Right lobe of liver (tissue), 6 donors: ENCODE data around the gene ZNF12. TPM values are rescaled to one million over a fixed set of nuclear protein-coding genes. Genes with fewer than 3 reads are reported as not detected.

Experiments used
- ATAC-seq, 4 donors: fragments of 200-7000 bp; cut with Tn5 transposase; one replicate each; pipeline ENCODE4 v1.9.1; 2020; ENCODE audit warnings: mild to moderate bottlenecking in 4 of 4, moderate library complexity in 4 of 4
- DNase-seq, 3 donors: peaks; one replicate each; pipeline ENCODE4 v3.0.0-alpha.2; 2020
- H3K27ac ChIP-seq, 3 donors: fragments of 200-600 bp; one replicate each; pipeline ENCODE4 v1.8.0; 2022
- H3K27me3 ChIP-seq, 2 donors: fragments of 200-600 bp; one replicate each; pipeline ENCODE4 v1.8.0; 2022
- H3K36me3 ChIP-seq, 4 donors: fragments of 200-600 bp; sonication (generic) in 1 of 4; one replicate each; pipeline versions ENCODE4 v1.5.1 to v1.8.0; 2017 to 2022; ENCODE audit warnings: control low read depth in 1 of 4
- H3K4me1 ChIP-seq, 4 donors: fragments of 200-600 bp; sonication (generic) in 1 of 4; one replicate each; pipeline versions ENCODE4 v1.5.1 to v1.8.0; 2017 to 2022; ENCODE audit warnings: control low read depth in 1 of 4
- H3K4me3 ChIP-seq, 3 donors: fragments of 200-600 bp; one replicate each; pipeline ENCODE4 v1.8.0; 2022
- H3K9me3 ChIP-seq, 4 donors: fragments of 200-600 bp; sonication (generic) in 1 of 4; one replicate each; pipeline versions ENCODE4 v1.5.1 to v1.8.0; 2017 to 2022; ENCODE audit warnings: control low read depth in 1 of 4
- POLR2A ChIP-seq: fragments of 450-650 bp; IDR thresholded peaks from one replicate; pipeline ENCODE4 v1.6.1; 2017; ENCODE audit warnings: antibody characterized with exemption, mild to moderate bottlenecking
- WGBS: methylation state at CpG from one replicate; pipeline ENCODE4 v1.1.6; 2018; ENCODE audit warnings: low coverage, low lambda C conversion rate; ENCODE audit not compliant: insufficient coverage; ENCODE audit errors: missing lambda C conversion rate; 5-methylcytosine and 5-hydroxymethylcytosine counted together
- intact Hi-C, 2 donors: fragments of 100-400 bp; cut with DNase I; formaldehyde crosslinking; loops; one replicate each; pipeline versions ENCODE4 v1.11.2 to v1.14.1; 2022
- total RNA-seq, 6 experiments: library from RNA; depleted of rRNA in 2 of 6; stranded (reverse); fragments of >200 nt in 2 of 6; fragmentation: NEBNext Ultra II Directional in 3 of 6; extraction: Animal tissue kit (Norgen Biotek cat#: 25700) in 3 of 6; gene quantifications; one replicate each; pipeline versions ENCODE4 v1.1.0 to v1.2.4, GENCODE V29; 2016 to 2023
- TF ChIP-seq, protein P1 (sequence below), 4 donors: fragments of 200-600 bp in 3 of 4; fragments of 450-650 bp in 1 of 4; IDR thresholded peaks; one replicate each; pipeline versions ENCODE4 v1.5.1 to v1.8.0; 2016 to 2022; ENCODE audit warnings: antibody characterized with exemption in 4 of 4, mild to moderate bottlenecking in 2 of 4
- donor health status: DM: no; HTN: yes; CAD: no.
- donor health status: DM: no; HTN: no; CAD: no.
- donor health status: DM: no; HTN: no; CAD: no.
- donor health status: DM: no; HTN: yes; CAD: no.
- donor health status: DM: no; HTN: yes; CAD: no.

The ZNF12 gene
- total RNA-seq, 6 experiments from 2014 or later = 5.4 to 11.1 (median 10.5) TPM

DNA sequence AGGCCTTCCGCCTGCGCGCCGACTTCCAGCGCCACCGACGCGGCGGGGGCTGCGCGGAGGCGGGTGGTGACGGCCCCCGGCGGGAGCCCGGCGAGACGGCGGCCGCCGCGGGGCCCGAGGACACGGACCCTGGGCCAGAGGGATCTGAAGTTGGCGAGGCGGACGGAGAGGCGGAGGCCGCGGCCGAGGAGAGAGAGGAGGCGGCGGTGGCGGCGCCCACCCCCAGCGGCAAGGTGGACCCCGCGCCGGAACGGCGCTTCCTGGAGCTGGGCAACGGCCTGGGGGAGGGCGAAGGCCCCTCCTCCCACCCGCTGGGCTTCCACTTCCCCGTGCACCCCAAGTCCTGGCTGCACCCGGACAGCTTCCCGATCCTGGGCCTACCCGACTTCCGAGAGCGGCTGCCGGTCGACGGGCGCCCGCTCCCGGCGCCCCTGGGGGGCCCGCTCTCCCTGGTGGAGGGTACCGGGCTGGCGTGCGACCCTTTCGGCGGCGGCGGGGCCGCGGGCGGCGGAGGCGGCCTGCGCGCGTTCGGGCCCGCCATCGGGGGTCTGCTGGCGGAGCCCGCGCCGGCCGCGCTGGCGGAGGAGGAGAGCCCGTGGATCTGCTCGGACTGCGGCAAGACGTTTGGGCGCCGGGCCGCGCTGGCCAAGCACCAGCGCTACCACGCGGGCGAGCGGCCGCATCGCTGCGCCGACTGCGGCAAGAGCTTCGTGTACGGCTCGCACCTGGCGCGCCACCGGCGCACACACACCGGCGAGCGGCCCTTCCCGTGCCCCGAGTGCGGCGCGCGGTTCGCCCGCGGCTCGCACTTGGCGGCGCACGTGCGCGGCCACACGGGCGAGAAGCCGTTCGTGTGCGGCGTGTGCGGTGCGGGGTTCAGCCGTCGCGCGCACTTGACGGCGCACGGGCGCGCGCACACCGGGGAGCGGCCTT, 53.4 kb downstream of the ZNF12 start:
- no peaks in the 10 kb centered on the region for H3K4me1 ChIP-seq
- no peak for TF ChIP-seq POLR2A
- TF ChIP-seq, protein P1, sequence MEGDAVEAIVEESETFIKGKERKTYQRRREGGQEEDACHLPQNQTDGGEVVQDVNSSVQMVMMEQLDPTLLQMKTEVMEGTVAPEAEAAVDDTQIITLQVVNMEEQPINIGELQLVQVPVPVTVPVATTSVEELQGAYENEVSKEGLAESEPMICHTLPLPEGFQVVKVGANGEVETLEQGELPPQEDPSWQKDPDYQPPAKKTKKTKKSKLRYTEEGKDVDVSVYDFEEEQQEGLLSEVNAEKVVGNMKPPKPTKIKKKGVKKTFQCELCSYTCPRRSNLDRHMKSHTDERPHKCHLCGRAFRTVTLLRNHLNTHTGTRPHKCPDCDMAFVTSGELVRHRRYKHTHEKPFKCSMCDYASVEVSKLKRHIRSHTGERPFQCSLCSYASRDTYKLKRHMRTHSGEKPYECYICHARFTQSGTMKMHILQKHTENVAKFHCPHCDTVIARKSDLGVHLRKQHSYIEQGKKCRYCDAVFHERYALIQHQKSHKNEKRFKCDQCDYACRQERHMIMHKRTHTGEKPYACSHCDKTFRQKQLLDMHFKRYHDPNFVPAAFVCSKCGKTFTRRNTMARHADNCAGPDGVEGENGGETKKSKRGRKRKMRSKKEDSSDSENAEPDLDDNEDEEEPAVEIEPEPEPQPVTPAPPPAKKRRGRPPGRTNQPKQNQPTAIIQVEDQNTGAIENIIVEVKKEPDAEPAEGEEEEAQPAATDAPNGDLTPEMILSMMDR (IDR thresholded peaks at IDR 0.05) = no peak
- H3K27ac ChIP-seq = no peak overlapping the region
- DNase-seq (no peak), ATAC-seq (no peak)
- H3K36me3 ChIP-seq = peaks cover 0 to 21% (median 8%) of the 10 kb centered on the region in 4 donors
- H3K27me3 ChIP-seq = no peaks in the 10 kb centered on the region
- WGBS = 93% methylated on average over 24 of the region's 146 CpGs
- no peaks in the 10 kb centered on the region for H3K9me3 ChIP-seq
- intact Hi-C loops = no loop called here
- no peak overlapping the region for H3K4me3 ChIP-seq

DNA sequence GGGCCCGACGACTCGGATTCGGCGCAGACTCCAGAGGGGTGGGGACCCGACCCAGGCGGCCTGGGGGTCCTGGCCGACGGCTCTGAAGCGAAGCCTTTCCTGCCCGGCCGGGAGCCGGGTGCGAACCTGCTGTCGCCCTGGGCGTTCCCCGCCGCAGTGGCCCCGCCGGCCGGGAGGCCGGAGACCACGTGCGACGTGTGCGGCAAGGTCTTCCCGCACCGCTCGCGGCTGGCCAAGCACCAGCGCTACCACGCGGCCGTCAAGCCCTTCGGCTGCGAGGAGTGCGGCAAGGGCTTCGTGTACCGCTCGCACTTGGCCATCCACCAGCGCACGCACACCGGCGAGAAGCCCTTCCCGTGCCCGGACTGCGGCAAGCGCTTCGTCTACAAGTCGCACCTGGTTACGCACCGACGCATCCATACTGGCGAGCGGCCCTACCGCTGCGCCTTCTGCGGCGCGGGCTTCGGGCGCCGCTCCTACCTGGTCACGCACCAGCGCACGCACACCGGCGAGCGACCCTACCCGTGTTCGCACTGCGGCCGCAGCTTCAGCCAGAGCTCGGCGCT, 54.2 kb downstream of the ZNF12 start:
- peaks cover 0 to 21% (median 8%) of the 10 kb centered on the region in 4 donors for H3K36me3 ChIP-seq
- WGBS = 97% methylated on average over 22 of the region's 75 CpGs
- H3K27me3 ChIP-seq = no peaks in the 10 kb centered on the region
- ATAC-seq (no peak), DNase-seq (no peak)
- no peak overlapping the region for H3K4me3 ChIP-seq
- intact Hi-C loops = no loop called here
- TF ChIP-seq POLR2A = no peak
- TF ChIP-seq, protein P1 (IDR thresholded peaks at IDR 0.05) = no peak
- no peaks in the 10 kb centered on the region for H3K9me3 ChIP-seq
- H3K27ac ChIP-seq = no peak overlapping the region
- H3K4me1 ChIP-seq = no peaks in the 10 kb centered on the region

DNA sequence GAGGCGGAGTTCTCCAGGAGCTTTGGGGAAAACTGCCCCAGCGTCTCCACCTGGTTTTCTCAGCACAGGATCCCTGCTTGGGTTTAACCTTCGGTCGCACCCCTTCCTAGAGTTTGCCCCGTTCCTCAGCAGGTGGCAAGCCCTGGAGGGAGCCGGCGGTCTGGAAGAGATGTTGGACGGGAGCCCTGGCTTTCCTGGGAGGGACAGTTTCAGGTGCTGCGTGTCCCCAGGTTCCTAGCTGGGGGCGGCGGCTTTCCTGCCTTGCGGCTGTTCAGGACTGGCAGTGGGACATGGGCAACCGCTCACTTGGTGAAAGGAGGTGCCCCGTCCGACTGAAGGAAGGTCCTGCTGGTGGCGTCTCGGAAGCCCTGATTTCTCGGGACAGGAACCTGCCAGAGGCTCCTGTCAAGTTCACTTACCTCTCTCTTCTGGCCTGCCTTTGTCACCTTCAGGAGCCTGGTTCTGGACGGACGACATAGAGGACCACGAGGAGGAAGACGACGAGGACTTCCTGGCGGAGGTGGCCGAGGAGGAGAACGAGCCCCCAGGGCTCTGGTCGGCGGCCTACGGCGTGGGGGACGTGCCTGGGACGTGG, 54.8 kb downstream of the ZNF12 start:
- no peak for TF ChIP-seq POLR2A
- TF ChIP-seq, protein P1 (IDR thresholded peaks at IDR 0.05) = no peak
- no peaks in the 10 kb centered on the region for H3K4me1 ChIP-seq
- 97% methylated on average over 6 of the region's 32 CpGs for WGBS
- intact Hi-C loops = no loop called here
- H3K36me3 ChIP-seq = peaks cover 0 to 22% (median 8%) of the 10 kb centered on the region in 4 donors
- no peak overlapping the region for H3K27ac ChIP-seq
- no peaks in the 10 kb centered on the region for H3K27me3 ChIP-seq
- no peak for ATAC-seq
- DNase-seq = no peak
- no peak overlapping the region for H3K4me3 ChIP-seq
- no peaks in the 10 kb centered on the region for H3K9me3 ChIP-seq

DNA sequence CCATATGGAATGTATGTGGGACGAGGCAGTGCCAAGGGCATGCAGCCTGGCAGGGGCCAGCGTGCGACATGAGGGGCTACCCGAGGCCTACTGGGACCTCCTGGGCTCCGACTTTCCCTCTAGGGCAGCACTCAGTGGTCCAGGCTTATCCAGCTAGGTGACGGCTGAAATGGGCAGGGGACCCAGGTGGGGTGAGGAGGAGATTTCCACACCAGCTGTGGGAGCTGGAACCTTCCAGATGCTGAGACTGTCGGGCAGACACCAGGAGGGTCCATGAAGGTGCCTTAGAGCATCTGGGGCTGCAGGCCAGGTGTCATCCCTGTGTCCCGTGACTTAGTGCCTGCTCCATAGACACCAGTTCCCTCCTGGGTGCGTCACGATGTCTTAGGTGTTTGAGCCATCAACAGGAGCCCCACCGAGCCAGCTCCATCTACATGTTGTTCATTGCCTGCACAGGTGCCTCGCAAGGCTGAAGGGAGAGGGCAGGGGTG, 56.2 kb downstream of the ZNF12 start:
- H3K9me3 ChIP-seq = no peaks in the 10 kb centered on the region
- no peak for TF ChIP-seq POLR2A
- TF ChIP-seq, protein P1 (IDR thresholded peaks at IDR 0.05) = no peak
- intact Hi-C loops = no loop called here
- ATAC-seq = no peak
- no peak overlapping the region for H3K4me3 ChIP-seq
- H3K27me3 ChIP-seq = no peaks in the 10 kb centered on the region
- peak in 1 of 3 donors; percentile 34 for DNase-seq
- peaks cover 0 to 27% (median 8%) of the 10 kb centered on the region in 4 donors for H3K36me3 ChIP-seq
- no peak overlapping the region for H3K27ac ChIP-seq
- WGBS = 100% methylated on average over 3 of the region's 12 CpGs
- H3K4me1 ChIP-seq = no peaks in the 10 kb centered on the region
